Astrocyte (in vitro differentiated cells and primary cell): ENCODE results near the gene KNTC1. TPM values are rescaled to one million over a fixed set of nuclear protein-coding genes. Genes with fewer than 3 reads are reported as not detected.
A peak's percentile ranks its signal among the peaks of the same experiment; 100 is the strongest.

Source experiments
- DNase-seq: peaks from one replicate; pipeline ENCODE4 v3.0.0-alpha.2; 2010; ENCODE audit warnings: low read depth
- FAIRE-seq: peaks from 2 replicates; lab custom pipeline; 2011; peaks lifted over from hg19 to GRCh38; lab: Jason Lieb, UNC
- H2AFZ ChIP-seq: 2 replicates; pipeline ENCODE4 v1.6.0; 2012; ENCODE audit warnings: low read depth, low read length, inconsistent platforms
- H3K27ac ChIP-seq: 2 replicates; pipeline ENCODE4 v1.5.1; 2011; ENCODE audit warnings: low read depth, low read length, inconsistent platforms
- H3K27me3 ChIP-seq: 2 replicates; pipeline ENCODE4 v1.6.0; 2011; ENCODE audit warnings: low read length, inconsistent platforms; ENCODE audit not compliant: insufficient read depth
- H3K36me3 ChIP-seq: 2 replicates; pipeline ENCODE4 v1.5.1; 2011; ENCODE audit warnings: low read length, inconsistent platforms; ENCODE audit not compliant: insufficient read depth
- H3K4me1 ChIP-seq: 2 replicates; pipeline ENCODE4 v1.5.1; 2011; ENCODE audit warnings: low read length, inconsistent platforms; ENCODE audit not compliant: insufficient read depth
- H3K4me2 ChIP-seq: 2 replicates; pipeline ENCODE4 v1.6.0; 2012; ENCODE audit warnings: low read length, inconsistent platforms
- H3K4me3 ChIP-seq: 2 replicates; pipeline ENCODE4 v1.5.1; 2011; ENCODE audit warnings: low read depth, mild to moderate bottlenecking, low read length, inconsistent platforms; ENCODE audit not compliant: insufficient read depth
- H3K79me2 ChIP-seq: 2 replicates; pipeline ENCODE4 v1.6.0; 2012; ENCODE audit warnings: mild to moderate bottlenecking, low read length, inconsistent platforms; ENCODE audit not compliant: insufficient read depth
- H3K9ac ChIP-seq: 2 replicates; pipeline ENCODE4 v1.6.0; 2012; ENCODE audit warnings: mild to moderate bottlenecking, low read length, inconsistent platforms
- H3K9me3 ChIP-seq: 2 replicates; pipeline ENCODE4 v1.5.1; 2012; ENCODE audit warnings: low read depth, mild to moderate bottlenecking, low read length, inconsistent platforms; ENCODE audit not compliant: insufficient read depth
- H4K20me1 ChIP-seq: 2 replicates; pipeline ENCODE4 v1.6.0; 2012; ENCODE audit warnings: low read length, inconsistent platforms; ENCODE audit not compliant: insufficient read depth
- H3K27ac Mint-ChIP-seq: one replicate; pipeline ENCODE4 v1.8.0; 2021; ENCODE audit warnings: mild to moderate bottlenecking, mixed read lengths; ENCODE audit not compliant: unreplicated experiment
- H3K27me3 Mint-ChIP-seq: one replicate; pipeline ENCODE4 v1.8.0; 2021; ENCODE audit warnings: low read depth, mixed read lengths; ENCODE audit not compliant: unreplicated experiment
- H3K36me3 Mint-ChIP-seq: one replicate; pipeline ENCODE4 v1.8.0; 2021; ENCODE audit warnings: low read depth, mixed read lengths; ENCODE audit not compliant: unreplicated experiment
- H3K4me1 Mint-ChIP-seq: one replicate; pipeline ENCODE4 v1.8.0; 2021; ENCODE audit warnings: low read depth, mixed read lengths; ENCODE audit not compliant: unreplicated experiment
- H3K4me3 Mint-ChIP-seq: one replicate; pipeline ENCODE4 v1.8.0; 2021; ENCODE audit warnings: mild to moderate bottlenecking, moderate library complexity, mixed read lengths; ENCODE audit not compliant: unreplicated experiment
- H3K9me3 Mint-ChIP-seq: one replicate; pipeline ENCODE4 v1.8.0; 2021; ENCODE audit warnings: mild to moderate bottlenecking, mixed read lengths; ENCODE audit not compliant: unreplicated experiment
- EZH2 ChIP-seq: IDR thresholded peaks from 2 replicates; pipeline ENCODE4 v1.6.1; 2012; ENCODE audit warnings: mild to moderate bottlenecking, low read length, inconsistent platforms; ENCODE audit not compliant: insufficient read depth
- total RNA-seq: library from RNA; stranded (reverse); gene quantifications from 2 replicates; pipeline ENCODE4 v1.2.1, GENCODE V29; 2021
- TF ChIP-seq, protein P1 (sequence below): IDR thresholded peaks from 2 replicates; pipeline ENCODE4 v1.5.1; 2011; ENCODE audit warnings: low read depth, mild to moderate bottlenecking, inconsistent platforms, low read length, moderate library complexity; ENCODE audit not compliant: insufficient read depth

Gene KNTC1
- total RNA-seq, 1 donor from 2014 or later, result 10.6 TPM

GRCh38 chr12:122610911-122611310 lies 83.9 kb downstream of the KNTC1 start:
- Histone ChIP-seq H2AFZ (no peak overlapping the region), H3K4me3 (no peak overlapping the region), H3K9ac (no peak overlapping the region), H3K27me3 (no peaks in the 10 kb centered on the region), H3K36me3 (peaks cover 24% of the 10 kb centered on the region), H4K20me1 (no peaks in the 10 kb centered on the region), H3K4me1 (no peaks in the 10 kb centered on the region), H3K27ac (no peak overlapping the region), H3K9me3 (no peaks in the 10 kb centered on the region), H3K79me2 (no peaks in the 10 kb centered on the region), H3K4me2 (no peak overlapping the region)
- no peak for TF ChIP-seq EZH2
- TF ChIP-seq, protein P1, sequence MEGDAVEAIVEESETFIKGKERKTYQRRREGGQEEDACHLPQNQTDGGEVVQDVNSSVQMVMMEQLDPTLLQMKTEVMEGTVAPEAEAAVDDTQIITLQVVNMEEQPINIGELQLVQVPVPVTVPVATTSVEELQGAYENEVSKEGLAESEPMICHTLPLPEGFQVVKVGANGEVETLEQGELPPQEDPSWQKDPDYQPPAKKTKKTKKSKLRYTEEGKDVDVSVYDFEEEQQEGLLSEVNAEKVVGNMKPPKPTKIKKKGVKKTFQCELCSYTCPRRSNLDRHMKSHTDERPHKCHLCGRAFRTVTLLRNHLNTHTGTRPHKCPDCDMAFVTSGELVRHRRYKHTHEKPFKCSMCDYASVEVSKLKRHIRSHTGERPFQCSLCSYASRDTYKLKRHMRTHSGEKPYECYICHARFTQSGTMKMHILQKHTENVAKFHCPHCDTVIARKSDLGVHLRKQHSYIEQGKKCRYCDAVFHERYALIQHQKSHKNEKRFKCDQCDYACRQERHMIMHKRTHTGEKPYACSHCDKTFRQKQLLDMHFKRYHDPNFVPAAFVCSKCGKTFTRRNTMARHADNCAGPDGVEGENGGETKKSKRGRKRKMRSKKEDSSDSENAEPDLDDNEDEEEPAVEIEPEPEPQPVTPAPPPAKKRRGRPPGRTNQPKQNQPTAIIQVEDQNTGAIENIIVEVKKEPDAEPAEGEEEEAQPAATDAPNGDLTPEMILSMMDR, result no peak
- peak; percentile 3 for DNase-seq
- H3K36me3 Mint-ChIP-seq, result peaks cover 6% of the 10 kb centered on the region
- peaks cover 9% of the 10 kb centered on the region for H3K4me1 Mint-ChIP-seq
- H3K27ac Mint-ChIP-seq, result no peak overlapping the region
- FAIRE-seq, result no peak
- H3K4me3 Mint-ChIP-seq, result no peak overlapping the region
- H3K9me3 Mint-ChIP-seq, result no peaks in the 10 kb centered on the region
- no peaks in the 10 kb centered on the region for H3K27me3 Mint-ChIP-seq

GRCh38 chr12:122614839-122615238 lies 87.8 kb downstream of the KNTC1 start:
- H3K36me3 Mint-ChIP-seq, result peaks cover 6% of the 10 kb centered on the region
- H4K20me1 ChIP-seq, result no peaks in the 10 kb centered on the region
- no peak overlapping the region for H3K4me3 Mint-ChIP-seq
- no peak overlapping the region for H3K4me2 ChIP-seq
- H3K4me1 ChIP-seq, result no peaks in the 10 kb centered on the region
- H3K79me2 ChIP-seq, result no peaks in the 10 kb centered on the region
- H3K9ac ChIP-seq, result no peak overlapping the region
- no peak overlapping the region for H3K27ac ChIP-seq
- no peak overlapping the region for H3K27ac Mint-ChIP-seq
- TF ChIP-seq, protein P1, result no peak
- TF ChIP-seq EZH2, result no peak
- H3K4me3 ChIP-seq, result no peak overlapping the region
- no peak overlapping the region for H2AFZ ChIP-seq
- H3K9me3 ChIP-seq, result no peaks in the 10 kb centered on the region
- H3K27me3 Mint-ChIP-seq, result no peaks in the 10 kb centered on the region
- H3K4me1 Mint-ChIP-seq, result peaks cover 9% of the 10 kb centered on the region
- H3K27me3 ChIP-seq, result no peaks in the 10 kb centered on the region
- FAIRE-seq (no peak), DNase-seq (no peak)
- no peaks in the 10 kb centered on the region for H3K9me3 Mint-ChIP-seq
- H3K36me3 ChIP-seq, result peaks cover 20% of the 10 kb centered on the region

DNA sequence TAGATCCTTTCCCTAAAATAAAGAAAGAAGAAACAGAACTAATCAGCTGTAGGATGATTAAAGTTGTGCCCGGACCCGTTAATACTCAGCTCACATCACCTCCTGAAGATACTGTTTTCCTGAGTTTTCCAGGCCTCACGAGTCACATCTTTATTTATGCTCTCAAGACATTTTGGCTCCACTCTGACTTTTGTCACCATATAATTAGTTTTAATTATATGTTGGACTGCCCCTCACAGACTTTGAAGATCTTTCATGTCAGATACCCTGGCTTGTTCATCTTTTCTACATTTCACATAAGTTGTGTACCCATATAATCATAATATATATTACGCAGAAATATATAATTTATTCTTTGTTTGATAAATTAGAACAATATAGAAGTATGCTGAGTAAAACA lies 88.7 kb downstream of the KNTC1 start:
- no peaks in the 10 kb centered on the region for H3K27me3 Mint-ChIP-seq
- no peak for FAIRE-seq
- peaks cover 6% of the 10 kb centered on the region for H3K36me3 Mint-ChIP-seq
- no peaks in the 10 kb centered on the region for H4K20me1 ChIP-seq
- peaks cover 29% of the 10 kb centered on the region for H3K36me3 ChIP-seq
- H3K4me3 Mint-ChIP-seq, result no peak overlapping the region
- no peak for TF ChIP-seq EZH2
- TF ChIP-seq, protein P1, result no peak
- no peaks in the 10 kb centered on the region for H3K79me2 ChIP-seq
- no peak overlapping the region for H3K4me3 ChIP-seq
- H2AFZ ChIP-seq, result no peak overlapping the region
- H3K4me1 Mint-ChIP-seq, result peaks cover 1% of the 10 kb centered on the region
- H3K9ac ChIP-seq, result no peak overlapping the region
- no peaks in the 10 kb centered on the region for H3K4me1 ChIP-seq
- no peak overlapping the region for H3K27ac ChIP-seq
- H3K9me3 Mint-ChIP-seq, result no peaks in the 10 kb centered on the region
- H3K4me2 ChIP-seq, result no peak overlapping the region
- H3K27me3 ChIP-seq, result no peaks in the 10 kb centered on the region
- no peak for DNase-seq
- H3K9me3 ChIP-seq, result no peaks in the 10 kb centered on the region
- H3K27ac Mint-ChIP-seq, result no peak overlapping the region
